OCI-LY7 (cell line): Measurements from ENCODE around the gene RNF215. TPM values are rescaled to one million over a fixed set of nuclear protein-coding genes. Genes with fewer than 3 reads are reported as not detected.

ENCODE experiments used
- BruUV-seq: library from RNA; stranded (reverse); fragments of 400-500 nt; replicated peaks from 2 replicates; lab custom pipeline; 2021; lab: Mats Ljungman, UMichigan
- CTCF ChIA-PET: fragments of 300-600 bp; sonication (Branson Sonifier 250); formaldehyde crosslinking; loops from one replicate; lab custom pipeline; 2022; ENCODE audit warnings: antibody characterized with exemption; ENCODE audit not compliant: unreplicated experiment; lab: Charles Lee
- POLR2A ChIA-PET: fragments of 300-600 bp; sonication (Branson Sonifier 250); formaldehyde crosslinking; loops from one replicate; lab custom pipeline; 2022; ENCODE audit warnings: antibody characterized with exemption; lab: Charles Lee
- DNase-seq: peaks from one replicate; pipeline ENCODE4 v3.0.0-alpha.2; 2015; ENCODE audit warnings: low spot score
- H2AFZ ChIP-seq: fragments of 200-600 bp; sonication (generic), shearing (Covaris generic); 2 replicates; pipeline ENCODE4 v1.6.1; 2014; ENCODE audit warnings: mild to moderate bottlenecking, antibody characterized with exemption, low read length, moderate library complexity
- H3K27ac ChIP-seq: fragments of 200-600 bp; sonication (generic); 2 replicates; pipeline ENCODE4 v1.5.1; 2014; ENCODE audit warnings: mixed run types, low read depth, mild to moderate bottlenecking, moderate library complexity, low read length, inconsistent platforms; ENCODE audit not compliant: poor library complexity, severe bottlenecking
- H3K36me3 ChIP-seq: fragments of 200-600 bp; sonication (generic); 2 replicates; pipeline ENCODE4 v1.6.1; 2014; ENCODE audit warnings: mild to moderate bottlenecking, antibody characterized with exemption, low read length, moderate library complexity, mixed read lengths; ENCODE audit not compliant: insufficient read depth
- H3K4me1 ChIP-seq: fragments of 200-600 bp; sonication (generic); 2 replicates; pipeline ENCODE4 v1.5.1; 2014; ENCODE audit warnings: mild to moderate bottlenecking, low read length; ENCODE audit not compliant: insufficient read depth, poor library complexity, severe bottlenecking
- H3K4me2 ChIP-seq: fragments of 200-600 bp; sonication (generic); 2 replicates; pipeline ENCODE4 v1.6.1; 2014; ENCODE audit warnings: mild to moderate bottlenecking, low read length
- H3K4me3 ChIP-seq: fragments of 200-600 bp; sonication (generic); 2 replicates; pipeline ENCODE4 v1.5.1; 2014; ENCODE audit warnings: mild to moderate bottlenecking, low read depth, low read length; ENCODE audit not compliant: poor library complexity, severe bottlenecking
- H3K79me2 ChIP-seq: fragments of 200-600 bp; sonication (generic); 2 replicates; pipeline ENCODE4 v1.6.1; 2016; ENCODE audit warnings: low read depth, mild to moderate bottlenecking, low read length, moderate library complexity, mixed read lengths; ENCODE audit not compliant: insufficient read depth
- H3K9me2 ChIP-seq: fragments of 200-600 bp; sonication (generic); 2 replicates; pipeline ENCODE4 v1.6.1; 2016; ENCODE audit warnings: mild to moderate bottlenecking, low read length, mixed read lengths; ENCODE audit not compliant: insufficient read depth
- H3K9me3 ChIP-seq: fragments of 200-600 bp; sonication (generic); 2 replicates; pipeline ENCODE4 v1.6.1; 2014; ENCODE audit warnings: mild to moderate bottlenecking, mixed run types, low read length, mixed read lengths
- H4K20me1 ChIP-seq: fragments of 200-600 bp; sonication (generic); 2 replicates; pipeline ENCODE4 v1.6.1; 2014; ENCODE audit warnings: mild to moderate bottlenecking, antibody characterized with exemption, low read length, moderate library complexity, mixed read lengths; ENCODE audit not compliant: insufficient read depth
- CTCF ChIP-seq: fragments of 200-600 bp; sonication (generic); conservative IDR thresholded peaks from 2 replicates; pipeline ENCODE4 v1.5.1; 2014; ENCODE audit warnings: mild to moderate bottlenecking, antibody characterized with exemption, low read length, moderate library complexity, mixed read lengths
- EZH2phosphoT487 ChIP-seq: fragments of 200-600 bp; sonication (generic); IDR thresholded peaks from 2 replicates; pipeline ENCODE4 v1.6.1; 2018; ENCODE audit warnings: low read depth, borderline replicate concordance, mild to moderate bottlenecking, mixed run types, antibody characterized with exemption, low read length, moderate library complexity, mixed read lengths
- intact Hi-C: fragments of 100-400 bp; cut with micrococcal nuclease; formaldehyde crosslinking; loops from one replicate; pipeline ENCODE4 v1.10.0; 2022; ENCODE audit not compliant: unreplicated experiment
- small RNA-seq: library from RNA; depleted of rRNA; stranded (forward); fragments of <200 nt; gene quantifications from one replicate; pipeline ENCODE3, GENCODE V24; 2014
- total RNA-seq, 2 experiments: library from RNA; depleted of rRNA in 1 of 2; stranded (reverse); fragments of >200 nt in 1 of 2; shearing (Covaris generic) in 1 of 2; gene quantifications; 2 replicates each; pipeline ENCODE4 v1.2.3, GENCODE V29; 2014 to 2022

Gene RNF215
- total RNA-seq, 2 experiments from 2014 or later, result 8.0 to 13.8 TPM

GRCh38 chr22:30332551-30332950, 54.7 kb downstream of the RNF215 start:
- CTCF ChIA-PET, result no interaction called here
- no peak overlapping the region for H3K4me3 ChIP-seq
- H3K9me3 ChIP-seq, result no peaks in the 10 kb centered on the region
- no peaks in the 10 kb centered on the region for H4K20me1 ChIP-seq
- intact Hi-C loops, result no loop called here
- no peak overlapping the region for H2AFZ ChIP-seq
- POLR2A ChIA-PET, result interaction anchor here (0.6 kb wide), 1 partner anchor 60 kb away, joined by 3 read pairs; no protein-coding TSS in a partner anchor
- DNase-seq, result no peak
- H3K36me3 ChIP-seq, result peaks cover 74% of the 10 kb centered on the region
- H3K4me2 ChIP-seq, result no peak overlapping the region
- H3K79me2 ChIP-seq, result no peaks in the 10 kb centered on the region
- no peak for TF ChIP-seq CTCF
- TF ChIP-seq EZH2phosphoT487, result no peak
- peaks cover 6% of the 10 kb centered on the region for H3K4me1 ChIP-seq
- no TSS peak for BruUV-seq
- no peak overlapping the region for H3K27ac ChIP-seq
- no peaks in the 10 kb centered on the region for H3K9me2 ChIP-seq

Small RNA genes lying within 50 kb of the gene (small RNA-seq; reads per million reads assigned to genes)
- not detected for gene AC004832.3
- gene RNU6-564P, result not detected

Other genes starting within 250 kb of the RNF215 start
- 0.06 TPM in 1 of 2 replicates, not detected in the other for gene LIF, start 140.7 kb downstream of the RNF215 start, total RNA-seq (2014; rRNA removed; shearing (Covaris generic))
- not detected in 2 replicates for gene LIF, start 140.7 kb downstream of the RNF215 start, total RNA-seq (2022)
- gene OSM, start 120.6 kb downstream of the RNF215 start, total RNA-seq (2014; rRNA removed; shearing (Covaris generic)), result 0.18 TPM in 1 of 2 replicates, not detected in the other
- 0.79 and 0.91 TPM in 2 replicates for gene OSM, start 120.6 kb downstream of the RNF215 start, total RNA-seq (2022)
- gene CASTOR1, start 97.9 kb downstream of the RNF215 start, total RNA-seq (2014; rRNA removed; shearing (Covaris generic)), result 3.5 and 9.1 TPM in 2 replicates
- gene CASTOR1, start 97.9 kb downstream of the RNF215 start, total RNA-seq (2022), result 4.3 and 4.5 TPM in 2 replicates
- 15.1 and 15.9 TPM in 2 replicates for gene TBC1D10A, start 60.5 kb downstream of the RNF215 start, total RNA-seq (2014; rRNA removed; shearing (Covaris generic))
- 16.2 and 22.5 TPM in 2 replicates for gene TBC1D10A, start 60.5 kb downstream of the RNF215 start, total RNA-seq (2022)
- gene SF3A1, start 30.5 kb downstream of the RNF215 start, total RNA-seq (2014; rRNA removed; shearing (Covaris generic)), result 44.9 and 71.8 TPM in 2 replicates
- 199 and 200 TPM in 2 replicates for gene SF3A1, start 30.5 kb downstream of the RNF215 start, total RNA-seq (2022)
- gene CCDC157, start 30.4 kb downstream of the RNF215 start, total RNA-seq (2014; rRNA removed; shearing (Covaris generic)), result 3.4 and 4.7 TPM in 2 replicates
- gene CCDC157, start 30.4 kb downstream of the RNF215 start, total RNA-seq (2022), result 3.1 and 3.3 TPM in 2 replicates
- 0.22 and 0.31 TPM in 2 replicates for gene SEC14L2, start 9.6 kb upstream of the RNF215 start, total RNA-seq (2014; rRNA removed; shearing (Covaris generic))
- gene SEC14L2, start 9.6 kb upstream of the RNF215 start, total RNA-seq (2022), result 0.11 and 0.18 TPM in 2 replicates
- 70.5 and 81.9 TPM in 2 replicates for gene MTFP1, start 38.4 kb upstream of the RNF215 start, total RNA-seq (2014; rRNA removed; shearing (Covaris generic))
- gene MTFP1, start 38.4 kb upstream of the RNF215 start, total RNA-seq (2022), result 63.6 and 83.2 TPM in 2 replicates
- not detected in 2 replicates for gene SEC14L3, start 84.6 kb upstream of the RNF215 start, total RNA-seq (2014; rRNA removed; shearing (Covaris generic))
- gene SEC14L3, start 84.6 kb upstream of the RNF215 start, total RNA-seq (2022), result not detected in 2 replicates
- gene SEC14L4, start 118.3 kb upstream of the RNF215 start, total RNA-seq (2014; rRNA removed; shearing (Covaris generic)), result not detected in 2 replicates
- gene SEC14L4, start 118.3 kb upstream of the RNF215 start, total RNA-seq (2022), result not detected in 2 replicates
- gene SEC14L6, start 159.3 kb upstream of the RNF215 start, total RNA-seq (2014; rRNA removed; shearing (Covaris generic)), result not detected in 2 replicates
- not detected in 2 replicates for gene SEC14L6, start 159.3 kb upstream of the RNF215 start, total RNA-seq (2022)
- gene GAL3ST1, start 187.3 kb upstream of the RNF215 start, total RNA-seq (2014; rRNA removed; shearing (Covaris generic)), result not detected in 2 replicates
- not detected in 2 replicates for gene GAL3ST1, start 187.3 kb upstream of the RNF215 start, total RNA-seq (2022)
- gene PES1, start 204.5 kb upstream of the RNF215 start, total RNA-seq (2014; rRNA removed; shearing (Covaris generic)), result 78.2 and 83.4 TPM in 2 replicates
- 78.5 and 107 TPM in 2 replicates for gene PES1, start 204.5 kb upstream of the RNF215 start, total RNA-seq (2022)
- gene TCN2, start 219.8 kb upstream of the RNF215 start, total RNA-seq (2014; rRNA removed; shearing (Covaris generic)), result 0.23 TPM in 1 of 2 replicates, not detected in the other
- 3.4 and 3.8 TPM in 2 replicates for gene TCN2, start 219.8 kb upstream of the RNF215 start, total RNA-seq (2022)
- 3.0 and 4.0 TPM in 2 replicates for gene SLC35E4, start 248.4 kb upstream of the RNF215 start, total RNA-seq (2014; rRNA removed; shearing (Covaris generic))
- gene SLC35E4, start 248.4 kb upstream of the RNF215 start, total RNA-seq (2022), result 2.3 and 3.0 TPM in 2 replicates